ENCODE data around the gene NKD1. TPM values are rescaled to one million over a fixed set of nuclear protein-coding genes. Genes with fewer than 3 reads are reported as not detected.

NKD1 gene
- total and polyA plus RNA-seq, 2 of the 8 experiments (the other 6 are each of a cell fraction or from before 2014, with no cell fraction given), result 0.70 to 4.5 TPM

DNA sequence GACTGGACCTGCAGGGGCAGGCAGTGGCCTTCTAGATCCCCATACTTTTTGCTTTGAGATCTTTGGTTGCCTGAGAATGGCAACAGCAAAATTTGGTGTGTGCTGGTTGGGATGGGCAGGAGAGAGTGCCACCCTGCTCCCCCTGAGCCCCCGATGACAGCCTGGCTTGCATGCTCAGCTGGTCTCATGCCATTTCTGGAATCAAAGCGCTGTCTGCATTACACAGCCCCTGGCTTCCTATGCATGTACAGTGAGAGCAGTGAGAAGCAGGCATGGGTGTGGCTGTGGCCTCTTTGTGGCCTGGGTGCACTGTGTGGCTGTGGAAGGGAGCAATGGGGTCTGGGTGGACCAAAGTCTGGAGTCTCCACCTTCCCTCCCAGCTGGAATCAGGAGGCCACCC lies 47.7 kb downstream of the NKD1 start (continued):
- TF ChIP-seq TBP (IDR thresholded peaks at IDR 0.05; ENCODE audit: low read depth, low read length) (no peak), CHD2 (IDR thresholded peaks at IDR 0.05; ENCODE audit: low read length) (no peak), YY1 (IDR thresholded peaks at IDR 0.05; ENCODE audit: low read depth, low read length) (no peak), TAF7 (optimal IDR thresholded peaks at IDR 0.05; ENCODE audit: borderline replicate concordance, low read depth, low read length) (no peak), CBX5 (IDR thresholded peaks at IDR 0.05; ENCODE audit: low read depth, low read length) (no peak), POLR2AphosphoS5 (IDR thresholded peaks at IDR 0.05; ENCODE audit: low read depth, low read length) (no peak)

Data from H1 (cell line).